OCI-LY3 (cell line): ENCODE data around the gene A3GALT2.

ENCODE experiments used
- CTCF ChIP-seq: fragments of 200-600, 300-600 bp; sonication (generic); IDR thresholded peaks from 2 replicates; pipeline ENCODE4 v1.5.1; 2014; ENCODE audit warnings: antibody characterized with exemption, low read length, low read depth
- EZH2phosphoT487 ChIP-seq: fragments of 200-600 bp; shearing (Covaris generic); IDR thresholded peaks from 2 replicates; pipeline ENCODE4 v1.6.1; 2018; ENCODE audit warnings: antibody characterized with exemption, mixed run types, low read depth

- TF ChIP-seq CTCF (no peak), EZH2phosphoT487 (no peak)
These were observed 51.8 kb downstream of the A3GALT2 start for GRCh38 chr1:33268927-33269610.
